Measurements from ENCODE around the gene PTBP1. TPM values are rescaled to one million over a fixed set of nuclear protein-coding genes. Genes with fewer than 3 reads are reported as not detected.
A peak's percentile ranks its signal among the peaks of the same experiment; 100 is the strongest.

The PTBP1 gene
- total RNA-seq, 1 experiment from 2014 or later: 712 TPM

GRCh38 chr19:782878-783668 lies 14.2 kb upstream of the PTBP1 start:
- H3K4me3 Mint-ChIP-seq: peak overlapping the region; percentile 55; a peak in 4 of 5 replicates
- no peak for DNase-seq
- peak overlapping the region; percentile 58 for H3K9ac ChIP-seq (ENCODE audit: extremely low read depth, insufficient read length, low read length)

More at GRCh38 chr19:782878-783668, 14.2 kb upstream of the PTBP1 start:
- Mint-ChIP-seq H3K27me3 (ENCODE audit: low read depth) (peaks cover 4% of the 10 kb centered on the region), H3K36me3 (ENCODE audit: insufficient read depth in 1 of 3, low read depth in 3 of 3) (peaks cover 0 to 8% (median 7%) of the 10 kb centered on the region in 3 experiments; a peak in 4 of 7 replicates), H3K9me3 (no peaks in the 10 kb centered on the region), H3K27ac (peak overlapping the region; percentile 94 to 98 (median 96)), H3K4me1 (peaks cover 21 to 30% of the 10 kb centered on the region in 2 experiments)
- Histone ChIP-seq H3K79me2 (ENCODE audit: insufficient read depth, low read length) (no peaks in the 10 kb centered on the region), H3K4me2 (ENCODE audit: insufficient read depth, insufficient read length, low read length) (peak overlapping the region; percentile 45), H4K5ac (ENCODE audit: insufficient read length, low read depth, low read length) (no peak overlapping the region), H3K18ac (ENCODE audit: insufficient read length, low read depth, low read length) (peak overlapping the region; percentile 82), H2BK5ac (ENCODE audit: insufficient read length, low read length) (no peak overlapping the region), H4K8ac (replicated peaks; ENCODE audit: insufficient read length, low read depth, low read length) (no peak overlapping the region), H3K14ac (ENCODE audit: insufficient read depth, low read length) (peak overlapping the region; percentile 68; the same call in 1 of the 2 replicates), H3K23ac (ENCODE audit: insufficient read length, low read depth, low read length) (no peak overlapping the region), H3K56ac (ENCODE audit: insufficient read length, low read depth, low read length) (no peak overlapping the region), H2BK12ac (ENCODE audit: insufficient read length, low read depth, low read length) (peak overlapping the region; percentile 94), H3K27ac (ENCODE audit: insufficient read length, low read depth, low read length) (peak overlapping the region; percentile 55), H3K27me3 (ENCODE audit: insufficient read depth, low read length) (no peaks in the 10 kb centered on the region), H3T11ph (ENCODE audit: low read length) (peak overlapping the region; percentile 53), H2AFZ (ENCODE audit: low read length) (no peak overlapping the region), H2BK15ac (ENCODE audit: low read depth, low read length) (no peak overlapping the region), H2BK20ac (ENCODE audit: low read depth, low read length, poor library complexity, severe bottlenecking) (peak overlapping the region; percentile 93), H3K4me1 (ENCODE audit: insufficient read depth, low read length) (no peaks in the 10 kb centered on the region; the same call in 1 of the 2 replicates), H3K23me2 (ENCODE audit: insufficient read length, low read depth, low read length, poor library complexity, severe bottlenecking) (peaks cover 16% of the 10 kb centered on the region), H3K79me1 (ENCODE audit: insufficient read depth, low read depth, low read length, poor library complexity, severe bottlenecking) (no peaks in the 10 kb centered on the region), H2AK5ac (ENCODE audit: insufficient read length, low read length) (no peak overlapping the region), H4K91ac (ENCODE audit: insufficient read length, low read depth, low read length) (peak overlapping the region; percentile 89), H2BK120ac (ENCODE audit: low read depth, low read length, poor library complexity, severe bottlenecking) (peak overlapping the region; percentile 81), H3K9me3 (ENCODE audit: control insufficient read depth, low read depth, low read length) (no peaks in the 10 kb centered on the region), H3K4ac (ENCODE audit: low read depth, low read length) (peak overlapping the region; percentile 41; the same call in 1 of the 2 replicates), H4K20me1 (ENCODE audit: control insufficient read depth, insufficient read depth, insufficient read length) (no peaks in the 10 kb centered on the region)
- TF ChIP-seq CTCF (conservative IDR thresholded peaks at IDR 0.05): no peak
- no CpG with 5 or more reads among the region's 30 CpGs for WGBS (ENCODE audit: extremely low coverage, insufficient read length, low lambda C conversion rate)

Measured in H9 (cell line).